Measurements from ENCODE around the gene ZCCHC4.

ZCCHC4 gene

GRCh38 chr4:25347473-25347872 is 34.9 kb downstream of the ZCCHC4 start:
- TF ChIP-seq CTCF (IDR thresholded peaks at IDR 0.05; ENCODE audit: low read depth, low read length): no peak
- no peak for DNase-seq (ENCODE audit: extremely low read depth, low read depth)

- TF ChIP-seq CTCF (IDR thresholded peaks at IDR 0.05; ENCODE audit: low read depth, low read length): no peak
- DNase-seq (ENCODE audit: extremely low read depth, low read depth): no peak
Observed at GRCh38 chr4:25347971-25348370, 35.4 kb downstream of the ZCCHC4 start.

- TF ChIP-seq CTCF (IDR thresholded peaks at IDR 0.05; ENCODE audit: low read depth, low read length): no peak
Observed at GRCh38 chr4:25350561-25350960, 38.0 kb downstream of the ZCCHC4 start.

GRCh38 chr4:25351777-25352416 is 39.3 kb downstream of the ZCCHC4 start:
- no peak for TF ChIP-seq CTCF (IDR thresholded peaks at IDR 0.05; ENCODE audit: low read depth, low read length)
- no peak for DNase-seq (ENCODE audit: extremely low read depth, low read depth)

More at GRCh38 chr4:25350561-25350960, 38.0 kb downstream of the ZCCHC4 start:
- no peak for DNase-seq (ENCODE audit: extremely low read depth, low read depth)

- no peak for DNase-seq (ENCODE audit: extremely low read depth, low read depth)
- TF ChIP-seq CTCF (IDR thresholded peaks at IDR 0.05; ENCODE audit: low read depth, low read length): no peak
Observed at GRCh38 chr4:25356068-25356467, 43.5 kb downstream of the ZCCHC4 start.

- DNase-seq (ENCODE audit: extremely low read depth, low read depth): no peak
- TF ChIP-seq CTCF (IDR thresholded peaks at IDR 0.05; ENCODE audit: low read depth, low read length): no peak
Observed at GRCh38 chr4:25358515-25359275, 46.1 kb downstream of the ZCCHC4 start.

- TF ChIP-seq CTCF (IDR thresholded peaks at IDR 0.05; ENCODE audit: low read depth, low read length): no peak
- DNase-seq (ENCODE audit: extremely low read depth, low read depth): no peak
Observed at GRCh38 chr4:25361253-25361652, 48.7 kb downstream of the ZCCHC4 start.
